Breast epithelium (tissue), 3 donors: ENCODE measurements around the gene CNNM3.

Source experiments
- CTCF ChIP-seq, 3 donors: fragments of 450-650 bp; IDR thresholded peaks; one replicate each; pipeline ENCODE4 v1.5.1; 2016 to 2017; ENCODE audit warnings: antibody characterized with exemption in 3 of 3, mild to moderate bottlenecking in 3 of 3, moderate library complexity in 3 of 3
- POLR2A ChIP-seq: fragments of 450-650 bp; IDR thresholded peaks from one replicate; pipeline ENCODE4 v1.6.1; 2016; ENCODE audit warnings: antibody characterized with exemption, mild to moderate bottlenecking, moderate library complexity

- TF ChIP-seq CTCF (IDR thresholded peaks at IDR 0.05) (no peak), POLR2A (no peak)
These were observed 19.8 kb downstream of the CNNM3 start for GRCh38 chr2:96835830-96836229.
